ENCODE data around the gene MBD6. TPM values are rescaled to one million over a fixed set of nuclear protein-coding genes. Genes with fewer than 3 reads are reported as not detected.
A peak's percentile ranks its signal among the peaks of the same experiment; 100 is the strongest.

Gene MBD6
- total and polyA plus RNA-seq, 3 experiments from 2014 or later: 4.2 to 54.7 (median 49.0) TPM

DNA sequence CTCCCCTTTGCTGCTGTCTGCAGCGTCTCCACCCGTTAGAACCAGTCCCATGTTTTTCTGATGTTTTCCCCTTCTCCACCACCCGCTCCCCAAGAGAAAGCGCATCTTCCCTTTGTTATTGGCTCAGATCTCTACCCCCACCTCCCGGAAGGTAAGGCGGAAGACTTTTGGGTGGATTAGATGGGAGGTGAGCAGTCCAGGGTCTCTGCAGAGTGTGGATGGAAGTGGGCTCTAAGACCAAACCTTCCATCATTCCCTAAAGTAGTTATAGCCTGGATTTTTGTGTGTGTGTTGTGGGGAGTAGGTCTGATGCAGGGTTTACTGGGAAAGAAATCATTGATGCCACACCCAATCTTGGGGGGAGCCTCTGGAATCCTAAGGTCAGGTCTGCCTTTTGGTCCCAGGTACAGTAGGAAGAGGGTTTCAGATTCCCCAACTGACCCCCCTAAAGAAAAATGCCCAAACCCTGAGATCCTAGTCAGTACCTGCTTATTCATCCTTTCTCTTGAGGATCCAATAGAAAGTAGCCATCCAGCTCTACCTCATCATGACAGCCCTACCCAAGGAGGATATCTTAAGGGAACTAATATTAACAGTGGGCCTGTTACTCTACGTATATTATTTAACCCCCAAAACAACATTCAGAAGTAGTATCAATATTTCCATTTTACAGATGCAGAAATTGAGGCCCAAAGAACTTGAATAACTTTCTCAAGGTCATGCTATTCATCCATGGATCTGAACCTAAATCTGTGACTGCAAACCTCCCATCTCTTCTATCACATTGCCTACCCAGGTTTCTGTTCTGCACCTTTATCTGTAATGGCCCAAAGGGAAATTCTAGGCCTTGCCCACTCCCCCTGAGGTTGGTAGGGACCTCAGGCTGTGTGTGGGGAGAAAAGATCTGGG is 28.3 kb downstream of the MBD6 start:
- Histone ChIP-seq H3K9me3 (ENCODE audit: low read length) (no peaks in the 10 kb centered on the region), H3K36me3 (ENCODE audit: insufficient read depth, low read length) (no peaks in the 10 kb centered on the region), H3K4me3 (ENCODE audit: low read length) (no peak overlapping the region), H3K27me3 (ENCODE audit: insufficient read depth, low read length, poor library complexity, severe bottlenecking) (no peaks in the 10 kb centered on the region), H3K27ac (ENCODE audit: low read depth, low read length) (no peak overlapping the region), H3K4me1 (ENCODE audit: insufficient read depth, low read length) (peaks cover 23% of the 10 kb centered on the region)
- Mint-ChIP-seq H3K9me3 (no peaks in the 10 kb centered on the region), H3K36me3 (peaks cover 0 to 9% (median 0%) of the 10 kb centered on the region in 3 donors), H3K27ac (peak overlapping the region in 2 of 8 donors; percentile 1 to 54), H3K27me3 (peaks cover 0 to 9% of the 10 kb centered on the region in 2 donors), H3K4me3 (peak overlapping the region; percentile 40 to 71 (median 69)), H3K4me1 (peaks cover 27 to 37% (median 32%) of the 10 kb centered on the region in 3 donors)
- DNase-seq: no peak
- POLR2A ChIA-PET: no interaction called here
- CTCF ChIA-PET: interaction anchor here (1.4 kb wide), 1 partner anchor 8 kb away, joined by 3 read pairs; no protein-coding TSS in a partner anchor

DNA sequence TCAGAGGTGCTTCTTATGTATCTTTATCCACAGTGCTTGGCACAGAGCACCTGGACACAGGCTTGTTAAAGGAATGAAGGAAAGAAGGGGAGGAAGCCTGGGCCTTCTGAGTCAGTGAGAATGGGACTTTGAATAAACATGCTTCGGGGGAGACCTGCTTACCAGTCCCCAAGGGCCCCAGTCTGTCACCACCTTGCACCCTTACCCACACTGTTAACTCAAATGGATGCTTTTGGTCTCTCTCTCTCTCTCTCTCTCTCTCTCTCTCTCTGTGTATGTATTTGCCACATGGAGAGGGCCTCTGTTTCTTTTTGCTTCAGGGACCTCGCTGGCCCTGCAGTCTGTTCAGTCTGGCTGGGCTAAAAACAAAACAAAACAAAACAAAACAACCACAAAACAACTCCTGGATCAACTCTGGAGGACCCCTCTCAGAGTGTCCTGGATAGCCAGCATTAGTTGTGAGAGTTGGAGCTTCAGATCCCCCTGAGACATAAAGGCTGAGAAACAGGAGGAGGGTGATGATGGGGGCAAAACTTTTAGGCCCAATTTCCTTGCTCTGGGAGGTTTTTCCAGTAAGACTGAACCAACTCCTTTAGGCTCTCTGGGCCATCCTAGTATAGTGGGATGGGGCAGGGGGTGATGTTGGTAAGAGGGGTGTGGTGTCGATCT is 29.1 kb downstream of the MBD6 start:
- ChIA-PET POLR2A (no interaction called here), CTCF (interaction anchor here (1.4 kb wide), 1 partner anchor 8 kb away, joined by 3 read pairs; no protein-coding TSS in a partner anchor)
- Mint-ChIP-seq H3K4me1 (peaks cover 19 to 28% (median 25%) of the 10 kb centered on the region in 3 donors), H3K4me3 (peak overlapping the region in 4 of 7 donors; percentile 2 to 69 (median 26)), H3K27me3 (peaks cover 0 to 9% of the 10 kb centered on the region in 2 donors), H3K27ac (peak overlapping the region in 1 of 8 donors; percentile 54), H3K36me3 (peaks cover 0 to 5% (median 0%) of the 10 kb centered on the region in 3 donors), H3K9me3 (no peaks in the 10 kb centered on the region)
- Histone ChIP-seq H3K36me3 (ENCODE audit: insufficient read depth, low read length) (no peaks in the 10 kb centered on the region), H3K9me3 (ENCODE audit: low read length) (no peaks in the 10 kb centered on the region), H3K4me1 (ENCODE audit: insufficient read depth, low read length) (peaks cover 17% of the 10 kb centered on the region), H3K27me3 (ENCODE audit: insufficient read depth, low read length, poor library complexity, severe bottlenecking) (no peaks in the 10 kb centered on the region), H3K27ac (ENCODE audit: low read depth, low read length) (peak overlapping the region; percentile 33), H3K4me3 (ENCODE audit: low read length) (no peak overlapping the region)
- DNase-seq: peak in 1 of 5 donors; percentile 12

DNA sequence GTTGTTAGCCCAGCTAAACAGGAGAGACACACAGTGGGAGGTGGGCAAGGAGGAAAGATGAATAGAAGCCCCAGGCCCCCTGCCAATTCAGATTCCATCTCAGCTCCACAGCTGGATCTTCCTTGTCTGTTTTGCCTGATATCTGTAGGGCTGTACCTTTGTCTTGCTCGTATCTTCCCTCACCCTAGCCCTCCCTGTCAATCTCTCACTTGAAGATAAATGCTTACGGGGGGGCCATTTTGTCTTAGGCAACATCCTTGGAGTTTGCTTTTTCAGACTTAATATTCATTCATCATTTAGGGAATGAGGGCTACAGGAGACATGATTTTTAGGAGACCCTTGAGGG is 29.7 kb downstream of the MBD6 start:
- H3K36me3 Mint-ChIP-seq: no peaks in the 10 kb centered on the region
- peaks cover 14 to 24% (median 21%) of the 10 kb centered on the region in 3 donors for H3K4me1 Mint-ChIP-seq
- H3K27ac Mint-ChIP-seq: no peak overlapping the region
- peak overlapping the region in 1 of 7 donors; percentile 35 for H3K4me3 Mint-ChIP-seq
- H3K9me3 ChIP-seq (ENCODE audit: low read length): no peaks in the 10 kb centered on the region
- H3K4me3 ChIP-seq (ENCODE audit: low read length): no peak overlapping the region
- peaks cover 15% of the 10 kb centered on the region for H3K4me1 ChIP-seq (ENCODE audit: insufficient read depth, low read length)
- CTCF ChIA-PET: no interaction called here
- H3K27ac ChIP-seq (ENCODE audit: low read depth, low read length): peak overlapping the region; percentile 38
- H3K9me3 Mint-ChIP-seq: no peaks in the 10 kb centered on the region
- DNase-seq: no peak
- H3K27me3 Mint-ChIP-seq: peaks cover 0 to 9% of the 10 kb centered on the region in 2 donors
- H3K36me3 ChIP-seq (ENCODE audit: insufficient read depth, low read length): no peaks in the 10 kb centered on the region
- POLR2A ChIA-PET: no interaction called here
- H3K27me3 ChIP-seq (ENCODE audit: insufficient read depth, low read length, poor library complexity, severe bottlenecking): no peaks in the 10 kb centered on the region

DNA sequence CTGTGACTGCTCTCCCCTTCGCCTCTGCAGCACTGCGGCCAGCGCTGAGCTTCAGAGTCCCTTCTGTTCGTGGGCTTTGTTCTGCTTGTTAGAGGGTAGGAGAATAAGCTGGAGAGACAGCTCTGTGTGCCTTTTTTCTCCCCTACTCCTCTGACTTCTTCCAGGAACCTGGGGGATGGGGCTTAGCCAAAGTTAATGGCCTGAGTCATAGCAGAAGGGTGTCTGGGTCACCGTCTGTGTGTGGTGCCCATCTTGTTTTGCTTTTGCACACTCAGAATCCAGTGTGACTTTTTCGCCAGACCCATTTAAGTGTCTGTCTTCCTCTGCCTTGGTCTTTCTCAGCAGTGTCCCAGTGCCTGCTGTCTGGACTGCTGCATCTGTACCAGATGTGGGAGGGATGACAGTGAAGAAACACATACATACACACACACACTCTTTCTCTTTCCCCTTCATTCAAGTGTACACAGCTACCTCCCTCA is 30.2 kb downstream of the MBD6 start:
- no peaks in the 10 kb centered on the region for H3K9me3 Mint-ChIP-seq
- H3K4me1 Mint-ChIP-seq: peaks cover 9 to 18% (median 16%) of the 10 kb centered on the region in 3 donors
- Histone ChIP-seq H3K9me3 (ENCODE audit: low read length) (no peaks in the 10 kb centered on the region), H3K27ac (ENCODE audit: low read depth, low read length) (peak overlapping the region; percentile 38), H3K4me3 (ENCODE audit: low read length) (no peak overlapping the region), H3K4me1 (ENCODE audit: insufficient read depth, low read length) (peaks cover 9% of the 10 kb centered on the region), H3K27me3 (ENCODE audit: insufficient read depth, low read length, poor library complexity, severe bottlenecking) (no peaks in the 10 kb centered on the region), H3K36me3 (ENCODE audit: insufficient read depth, low read length) (no peaks in the 10 kb centered on the region)
- H3K27me3 Mint-ChIP-seq: peaks cover 0 to 9% of the 10 kb centered on the region in 2 donors
- H3K4me3 Mint-ChIP-seq: no peak overlapping the region
- ChIA-PET POLR2A (no interaction called here), CTCF (no interaction called here)
- H3K27ac Mint-ChIP-seq: no peak overlapping the region
- DNase-seq: peak in 1 of 5 donors; percentile 14
- H3K36me3 Mint-ChIP-seq: no peaks in the 10 kb centered on the region

DNA sequence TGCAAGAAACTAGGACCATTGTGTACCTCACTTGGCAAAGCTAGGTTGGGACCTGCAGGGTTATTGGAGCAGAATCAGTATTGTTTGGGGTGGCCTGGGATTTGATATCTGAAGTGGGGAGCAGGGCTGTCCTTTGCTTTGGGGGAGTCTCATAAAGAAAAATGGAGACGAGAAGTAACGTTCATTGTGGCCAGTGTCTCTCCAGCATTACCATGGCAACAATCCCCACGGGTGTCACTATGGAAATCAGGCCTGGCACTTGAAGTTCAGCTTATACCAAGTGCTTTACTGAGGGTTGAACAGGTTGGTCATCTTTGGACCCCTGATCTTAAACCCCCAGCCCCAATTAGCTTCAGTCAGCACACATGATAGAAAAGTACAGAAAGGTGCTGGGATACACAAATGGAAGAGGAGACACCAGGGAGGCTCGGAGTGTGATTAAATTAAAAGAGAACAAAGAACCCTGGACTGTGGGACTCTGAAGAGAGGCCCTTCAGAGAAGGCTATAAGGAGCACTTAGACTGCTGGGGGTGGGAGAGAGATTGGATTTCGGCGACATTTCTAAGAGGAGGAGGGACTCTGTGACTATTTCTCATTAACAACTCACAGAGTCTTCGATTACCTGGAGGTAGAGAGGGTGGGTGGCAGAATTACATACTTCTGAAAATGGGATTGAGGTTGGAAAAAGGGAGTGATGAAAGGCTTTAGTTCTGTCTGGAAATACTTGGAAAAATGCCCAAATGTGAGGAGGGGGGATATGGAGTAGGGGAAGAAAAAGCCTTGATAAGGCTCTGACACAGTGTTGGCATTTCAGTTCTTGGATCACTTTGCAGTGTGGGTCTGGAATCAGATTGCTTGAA is 30.9 kb downstream of the MBD6 start:
- Histone ChIP-seq H3K36me3 (ENCODE audit: insufficient read depth, low read length) (no peaks in the 10 kb centered on the region), H3K9me3 (ENCODE audit: low read length) (no peaks in the 10 kb centered on the region), H3K4me3 (ENCODE audit: low read length) (no peak overlapping the region), H3K27ac (ENCODE audit: low read depth, low read length) (no peak overlapping the region), H3K27me3 (ENCODE audit: insufficient read depth, low read length, poor library complexity, severe bottlenecking) (no peaks in the 10 kb centered on the region), H3K4me1 (ENCODE audit: insufficient read depth, low read length) (peaks cover 9% of the 10 kb centered on the region)
- H3K36me3 Mint-ChIP-seq: no peaks in the 10 kb centered on the region
- DNase-seq: peak in 1 of 5 donors; percentile 3
- peaks cover 9 to 18% (median 15%) of the 10 kb centered on the region in 3 donors for H3K4me1 Mint-ChIP-seq
- no peaks in the 10 kb centered on the region for H3K9me3 Mint-ChIP-seq
- POLR2A ChIA-PET: no interaction called here
- H3K27me3 Mint-ChIP-seq: peaks cover 0 to 9% of the 10 kb centered on the region in 2 donors
- H3K27ac Mint-ChIP-seq: no peak overlapping the region
- no peak overlapping the region for H3K4me3 Mint-ChIP-seq
- CTCF ChIA-PET: interaction anchor here (1.5 kb wide), 1 partner anchor 11 kb away, joined by 3 read pairs; no protein-coding TSS in a partner anchor

DNA sequence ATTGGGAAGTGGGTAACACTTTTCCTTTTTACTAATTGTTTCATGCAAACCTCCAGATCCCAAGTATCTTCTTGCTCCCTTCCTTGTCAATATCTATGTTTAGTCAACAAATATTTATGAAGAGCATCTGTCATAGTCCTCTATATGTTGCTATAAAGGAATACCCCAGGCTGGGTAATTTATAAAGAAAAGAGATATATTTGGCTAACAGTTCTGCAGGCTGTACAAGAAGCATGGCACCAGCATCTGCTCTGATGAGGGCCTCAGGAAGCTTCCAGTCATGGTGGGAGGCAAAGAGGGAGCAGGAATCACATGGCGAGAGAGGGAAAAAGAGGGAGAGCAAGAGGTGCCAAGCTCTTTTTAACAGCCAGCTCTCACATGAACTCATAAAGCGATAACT is 31.8 kb downstream of the MBD6 start:
- Histone ChIP-seq H3K36me3 (ENCODE audit: insufficient read depth, low read length) (no peaks in the 10 kb centered on the region), H3K9me3 (ENCODE audit: low read length) (no peaks in the 10 kb centered on the region), H3K4me3 (ENCODE audit: low read length) (no peak overlapping the region), H3K27me3 (ENCODE audit: insufficient read depth, low read length, poor library complexity, severe bottlenecking) (no peaks in the 10 kb centered on the region), H3K4me1 (ENCODE audit: insufficient read depth, low read length) (peaks cover 6% of the 10 kb centered on the region), H3K27ac (ENCODE audit: low read depth, low read length) (no peak overlapping the region)
- no peak overlapping the region for H3K4me3 Mint-ChIP-seq
- peaks cover 0 to 9% of the 10 kb centered on the region in 2 donors for H3K27me3 Mint-ChIP-seq
- ChIA-PET CTCF (interaction anchor here (1.5 kb wide), 1 partner anchor 10 kb away, joined by 3 read pairs; no protein-coding TSS in a partner anchor), POLR2A (interaction anchor here (0.5 kb wide), 1 partner anchor 68 kb away, joined by 3 read pairs; no protein-coding TSS in a partner anchor)
- H3K9me3 Mint-ChIP-seq: no peaks in the 10 kb centered on the region
- H3K36me3 Mint-ChIP-seq: no peaks in the 10 kb centered on the region
- H3K4me1 Mint-ChIP-seq: peaks cover 7 to 13% (median 9%) of the 10 kb centered on the region in 3 donors
- DNase-seq: no peak
- peak overlapping the region in 1 of 8 donors; percentile 34 for H3K27ac Mint-ChIP-seq

DNA sequence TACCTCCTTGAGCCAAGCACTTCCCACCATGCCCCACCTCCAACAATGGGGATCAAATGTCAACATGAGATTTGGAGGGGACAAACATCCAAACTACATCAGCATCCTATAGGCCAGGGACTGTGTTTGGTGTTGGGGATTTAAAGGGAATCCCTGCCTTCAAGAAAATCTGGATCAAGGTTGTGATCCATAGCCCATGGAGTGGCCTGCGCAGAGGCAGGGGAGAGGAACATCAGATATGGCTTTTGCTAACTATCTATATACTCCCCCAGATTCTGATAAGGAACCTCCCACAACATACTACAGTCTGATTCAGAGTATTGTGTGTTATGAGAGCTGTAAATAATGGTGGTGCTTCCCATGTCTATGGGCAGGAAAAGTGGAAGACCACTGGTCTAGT is 32.3 kb downstream of the MBD6 start:
- H3K4me3 ChIP-seq (ENCODE audit: low read length): no peak overlapping the region
- H3K27me3 Mint-ChIP-seq: peaks cover 0 to 9% of the 10 kb centered on the region in 2 donors
- no peaks in the 10 kb centered on the region for H3K36me3 ChIP-seq (ENCODE audit: insufficient read depth, low read length)
- no peak for DNase-seq
- POLR2A ChIA-PET: interaction anchor here (0.5 kb wide), 1 partner anchor 68 kb away, joined by 3 read pairs; no protein-coding TSS in a partner anchor
- peak overlapping the region in 1 of 8 donors; percentile 34 for H3K27ac Mint-ChIP-seq
- H3K4me1 ChIP-seq (ENCODE audit: insufficient read depth, low read length): peaks cover 3% of the 10 kb centered on the region
- H3K27ac ChIP-seq (ENCODE audit: low read depth, low read length): no peak overlapping the region
- H3K36me3 Mint-ChIP-seq: no peaks in the 10 kb centered on the region
- peaks cover 6 to 11% (median 9%) of the 10 kb centered on the region in 3 donors for H3K4me1 Mint-ChIP-seq
- no peak overlapping the region for H3K4me3 Mint-ChIP-seq
- no peaks in the 10 kb centered on the region for H3K9me3 ChIP-seq (ENCODE audit: low read length)
- CTCF ChIA-PET: interaction anchor here (1.5 kb wide), 1 partner anchor 10 kb away, joined by 3 read pairs; no protein-coding TSS in a partner anchor
- no peaks in the 10 kb centered on the region for H3K27me3 ChIP-seq (ENCODE audit: insufficient read depth, low read length, poor library complexity, severe bottlenecking)
- H3K9me3 Mint-ChIP-seq: no peaks in the 10 kb centered on the region

All from CD8-positive, alpha-beta memory T cell (primary cell).